Ishikawa (cell line): ENCODE data around the gene AHNAK2.

Source experiments
- CREB1 ChIP-seq: IDR thresholded peaks from 2 replicates; pipeline ENCODE4 v1.6.1; 2012; ENCODE audit warnings: low read depth
- EGR1 ChIP-seq: IDR thresholded peaks from 2 replicates; pipeline ENCODE4 v1.6.1; 2012
- RAD21 ChIP-seq: IDR thresholded peaks from 2 replicates; pipeline ENCODE4 v1.6.1; 2012; ENCODE audit warnings: low read depth
- TAF1 ChIP-seq: IDR thresholded peaks from 2 replicates; pipeline ENCODE4 v1.6.1; 2012; ENCODE audit warnings: low read depth, mild to moderate bottlenecking
- YY1 ChIP-seq: IDR thresholded peaks from 2 replicates; pipeline ENCODE4 v1.6.1; 2012; ENCODE audit warnings: low read depth
- TF ChIP-seq, protein P1 (sequence below): IDR thresholded peaks from 2 replicates; pipeline ENCODE4 v1.6.1; 2012; ENCODE audit warnings: low read depth, mild to moderate bottlenecking

DNA sequence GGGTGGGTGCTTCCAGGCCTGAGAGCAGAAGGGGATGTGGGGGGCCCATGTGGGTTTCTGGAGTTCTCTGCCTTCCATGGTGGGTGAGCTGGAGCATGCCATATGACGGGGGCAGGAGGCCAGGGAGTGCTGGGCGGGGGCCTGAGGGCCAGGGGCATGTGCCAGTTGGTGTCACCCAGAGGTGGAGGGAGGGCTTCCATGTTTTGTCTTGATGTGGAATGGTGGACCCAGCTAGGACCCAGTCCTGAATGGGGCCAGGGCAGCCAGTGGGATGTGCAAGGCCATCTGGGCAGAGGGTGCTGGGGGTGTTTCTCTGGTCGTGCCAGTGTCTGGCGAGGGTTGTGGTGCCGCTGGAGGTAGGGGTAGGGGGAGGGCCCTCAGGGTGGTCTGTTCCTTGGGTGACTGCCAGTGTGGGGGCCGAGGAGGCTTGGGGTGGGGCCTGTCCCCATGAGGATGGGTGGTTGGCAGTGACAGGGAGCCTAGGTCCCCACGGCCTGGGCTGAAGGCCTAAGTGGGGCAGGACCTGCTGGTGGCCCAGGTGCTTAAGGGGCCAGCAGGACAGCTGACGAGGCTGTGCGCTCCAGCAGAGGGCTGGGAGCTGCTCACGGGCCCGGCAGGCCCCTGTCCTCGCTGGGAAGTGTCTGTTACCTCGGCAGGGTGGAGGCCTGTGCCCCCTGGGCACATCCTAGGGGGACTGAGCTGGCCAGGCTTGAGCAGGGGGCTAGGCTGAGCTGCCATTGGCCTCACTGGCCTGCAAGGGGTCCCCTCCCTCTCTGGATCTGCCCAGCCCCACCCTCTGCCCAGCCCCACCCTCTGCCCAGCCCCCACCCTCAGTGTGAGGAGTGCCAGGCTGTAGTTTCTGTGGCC, 86.3 kb downstream of the AHNAK2 start:
- TF ChIP-seq, protein P1, sequence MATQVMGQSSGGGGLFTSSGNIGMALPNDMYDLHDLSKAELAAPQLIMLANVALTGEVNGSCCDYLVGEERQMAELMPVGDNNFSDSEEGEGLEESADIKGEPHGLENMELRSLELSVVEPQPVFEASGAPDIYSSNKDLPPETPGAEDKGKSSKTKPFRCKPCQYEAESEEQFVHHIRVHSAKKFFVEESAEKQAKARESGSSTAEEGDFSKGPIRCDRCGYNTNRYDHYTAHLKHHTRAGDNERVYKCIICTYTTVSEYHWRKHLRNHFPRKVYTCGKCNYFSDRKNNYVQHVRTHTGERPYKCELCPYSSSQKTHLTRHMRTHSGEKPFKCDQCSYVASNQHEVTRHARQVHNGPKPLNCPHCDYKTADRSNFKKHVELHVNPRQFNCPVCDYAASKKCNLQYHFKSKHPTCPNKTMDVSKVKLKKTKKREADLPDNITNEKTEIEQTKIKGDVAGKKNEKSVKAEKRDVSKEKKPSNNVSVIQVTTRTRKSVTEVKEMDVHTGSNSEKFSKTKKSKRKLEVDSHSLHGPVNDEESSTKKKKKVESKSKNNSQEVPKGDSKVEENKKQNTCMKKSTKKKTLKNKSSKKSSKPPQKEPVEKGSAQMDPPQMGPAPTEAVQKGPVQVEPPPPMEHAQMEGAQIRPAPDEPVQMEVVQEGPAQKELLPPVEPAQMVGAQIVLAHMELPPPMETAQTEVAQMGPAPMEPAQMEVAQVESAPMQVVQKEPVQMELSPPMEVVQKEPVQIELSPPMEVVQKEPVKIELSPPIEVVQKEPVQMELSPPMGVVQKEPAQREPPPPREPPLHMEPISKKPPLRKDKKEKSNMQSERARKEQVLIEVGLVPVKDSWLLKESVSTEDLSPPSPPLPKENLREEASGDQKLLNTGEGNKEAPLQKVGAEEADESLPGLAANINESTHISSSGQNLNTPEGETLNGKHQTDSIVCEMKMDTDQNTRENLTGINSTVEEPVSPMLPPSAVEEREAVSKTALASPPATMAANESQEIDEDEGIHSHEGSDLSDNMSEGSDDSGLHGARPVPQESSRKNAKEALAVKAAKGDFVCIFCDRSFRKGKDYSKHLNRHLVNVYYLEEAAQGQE = no peak
- TF ChIP-seq EGR1 = no peak
- TF ChIP-seq CREB1 = no peak
- TF ChIP-seq YY1 = no peak
- TF ChIP-seq RAD21 = no peak
- TF ChIP-seq TAF1 = no peak
